Thoracic aorta (tissue), 2 donors: ENCODE data around the gene GABRE. TPM values are rescaled to one million over a fixed set of nuclear protein-coding genes. Genes with fewer than 3 reads are reported as not detected.
"Not testable (repeated sequence)": the region's sequence is repeated elsewhere in the genome, so short reads cannot be mapped to it uniquely, and the experiment has no call there.

ENCODE experiments used
- ATAC-seq: fragments of 150-250 bp; one replicate; pipeline ENCODE4 v1.8.0; 2017; ENCODE audit warnings: low read depth; ENCODE audit not compliant: insufficient number of reproducible peaks, low FRiP score
- DNase-seq: peaks from one replicate; pipeline ENCODE4 v3.0.0-alpha.2; 2020; ENCODE audit warnings: low spot score
- H3K27ac ChIP-seq, 2 donors: fragments of 200-600 bp; sonication (generic); 1 replicate in 1 of 2; 2 replicates in 1 of 2; pipeline ENCODE4 v1.5.1; 2016; ENCODE audit warnings: mild to moderate bottlenecking in 2 of 2, moderate library complexity in 2 of 2
- H3K27me3 ChIP-seq: fragments of 200-600 bp; sonication (generic); replicated peaks from 2 replicates; pipeline ENCODE4 v1.6.0; 2016; ENCODE audit warnings: mild to moderate bottlenecking; ENCODE audit not compliant: insufficient read depth
- H3K36me3 ChIP-seq: fragments of 200-600 bp; sonication (generic); one replicate; pipeline ENCODE4 v1.5.1; 2016
- H3K4me1 ChIP-seq, 2 donors: fragments of 200-600 bp; sonication (generic); 1 replicate in 1 of 2; 2 replicates in 1 of 2; pipeline versions ENCODE4 v1.5.1 to v1.6.0; 2016; ENCODE audit warnings: low read depth in 2 of 2, mild to moderate bottlenecking in 1 of 2; ENCODE audit not compliant: control insufficient read depth in 1 of 2
- H3K4me3 ChIP-seq: fragments of 200-600 bp; sonication (generic); 2 replicates; pipeline ENCODE4 v1.5.1; 2016; ENCODE audit warnings: mild to moderate bottlenecking
- H3K9me3 ChIP-seq: fragments of 200-600 bp; sonication (generic); 2 replicates; pipeline ENCODE4 v1.5.1; 2016
- total RNA-seq, 2 donors: library from RNA; depleted of rRNA; stranded (reverse); fragments of >200 nt; gene quantifications; one replicate each; pipeline versions ENCODE4 v1.1.0 to v1.2.3, GENCODE V29; 2016
- TF ChIP-seq, protein P1 (sequence below): fragments of 200-600 bp; sonication (generic); IDR thresholded peaks from one replicate; pipeline ENCODE4 v1.5.1; 2019; ENCODE audit warnings: antibody characterized with exemption

The GABRE gene
- total RNA-seq, 2 donors from 2014 or later, result 40.9 to 286 TPM

DNA sequence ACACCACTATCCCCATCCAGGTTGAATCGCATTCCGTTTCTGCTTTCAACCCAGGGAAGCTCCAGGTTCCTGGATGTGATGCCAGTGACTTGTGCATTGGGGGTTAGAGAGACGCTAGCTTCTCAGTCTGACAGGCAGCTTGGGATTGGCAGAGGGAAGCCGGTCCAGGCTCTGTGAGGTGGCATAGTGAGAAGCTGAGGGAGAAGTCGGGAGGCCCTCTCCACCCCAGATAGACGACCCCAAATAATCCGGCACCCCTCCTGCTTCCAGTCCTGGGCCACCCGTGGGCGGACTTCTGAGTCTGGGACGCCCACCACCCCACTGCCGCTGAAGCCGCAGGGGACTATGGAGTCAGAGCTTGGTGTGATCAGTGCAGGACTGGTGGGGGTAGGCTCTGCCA, 54.4 kb downstream of the GABRE start:
- no peaks in the 10 kb centered on the region for H3K36me3 ChIP-seq
- no peak overlapping the region for H3K27ac ChIP-seq
- H3K27me3 ChIP-seq, result no peaks in the 10 kb centered on the region
- ATAC-seq, result no peak
- H3K9me3 ChIP-seq, result no peaks in the 10 kb centered on the region
- H3K4me1 ChIP-seq, result no peaks in the 10 kb centered on the region
- TF ChIP-seq, protein P1, sequence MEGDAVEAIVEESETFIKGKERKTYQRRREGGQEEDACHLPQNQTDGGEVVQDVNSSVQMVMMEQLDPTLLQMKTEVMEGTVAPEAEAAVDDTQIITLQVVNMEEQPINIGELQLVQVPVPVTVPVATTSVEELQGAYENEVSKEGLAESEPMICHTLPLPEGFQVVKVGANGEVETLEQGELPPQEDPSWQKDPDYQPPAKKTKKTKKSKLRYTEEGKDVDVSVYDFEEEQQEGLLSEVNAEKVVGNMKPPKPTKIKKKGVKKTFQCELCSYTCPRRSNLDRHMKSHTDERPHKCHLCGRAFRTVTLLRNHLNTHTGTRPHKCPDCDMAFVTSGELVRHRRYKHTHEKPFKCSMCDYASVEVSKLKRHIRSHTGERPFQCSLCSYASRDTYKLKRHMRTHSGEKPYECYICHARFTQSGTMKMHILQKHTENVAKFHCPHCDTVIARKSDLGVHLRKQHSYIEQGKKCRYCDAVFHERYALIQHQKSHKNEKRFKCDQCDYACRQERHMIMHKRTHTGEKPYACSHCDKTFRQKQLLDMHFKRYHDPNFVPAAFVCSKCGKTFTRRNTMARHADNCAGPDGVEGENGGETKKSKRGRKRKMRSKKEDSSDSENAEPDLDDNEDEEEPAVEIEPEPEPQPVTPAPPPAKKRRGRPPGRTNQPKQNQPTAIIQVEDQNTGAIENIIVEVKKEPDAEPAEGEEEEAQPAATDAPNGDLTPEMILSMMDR, result no peak
- no peak for DNase-seq
- no peak overlapping the region for H3K4me3 ChIP-seq

DNA sequence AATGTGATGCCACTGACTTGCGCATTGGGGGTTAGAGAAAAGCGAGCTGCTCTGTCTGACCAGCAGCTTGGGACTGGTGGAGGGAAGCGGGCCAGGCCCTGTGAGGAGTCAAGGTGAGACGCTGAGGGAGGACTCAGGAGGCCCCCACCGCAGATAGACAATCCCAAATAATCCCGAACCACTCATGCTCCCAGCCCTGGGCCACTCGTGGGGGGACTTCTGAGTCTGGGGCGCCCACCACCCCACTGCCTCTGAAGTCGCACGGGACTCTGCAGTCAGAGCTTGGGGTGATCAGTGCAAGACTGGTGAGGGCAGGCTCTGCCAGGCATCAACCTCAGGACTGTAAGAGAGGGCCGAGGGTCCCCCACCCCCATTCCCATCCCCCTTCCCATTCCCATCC, 54.9 kb downstream of the GABRE start:
- H3K27me3 ChIP-seq, result no peaks in the 10 kb centered on the region
- TF ChIP-seq, protein P1, result no peak
- H3K4me3 ChIP-seq, result no peak overlapping the region
- no peak overlapping the region for H3K27ac ChIP-seq
- no peak for ATAC-seq
- H3K4me1 ChIP-seq, result no peaks in the 10 kb centered on the region
- H3K36me3 ChIP-seq, result no peaks in the 10 kb centered on the region
- no peaks in the 10 kb centered on the region for H3K9me3 ChIP-seq
- no peak for DNase-seq

DNA sequence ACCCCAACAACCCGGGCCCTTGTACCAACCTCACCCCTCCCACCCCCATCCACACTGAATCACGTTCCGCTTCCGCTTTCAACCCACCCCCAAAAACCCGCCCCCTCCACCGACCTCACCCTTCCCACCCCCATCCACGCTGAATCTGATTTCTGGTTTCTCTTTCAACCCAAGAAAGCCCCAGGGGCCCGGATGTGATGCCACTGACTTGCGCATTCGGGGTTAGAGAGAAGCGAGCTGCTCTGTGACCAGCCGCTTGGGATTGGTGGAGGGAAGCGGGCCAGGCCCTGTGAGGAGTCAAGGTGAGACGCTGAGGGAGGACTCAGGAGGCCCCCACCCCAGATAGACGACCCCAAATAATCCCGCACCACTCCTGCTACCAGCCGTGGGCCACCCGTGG, 55.7 kb downstream of the GABRE start:
- H3K4me3 ChIP-seq, H3K27me3 ChIP-seq, H3K27ac ChIP-seq, H3K36me3 ChIP-seq, H3K9me3 ChIP-seq, H3K4me1 ChIP-seq, DNase-seq, ATAC-seq: not testable (repeated sequence)

DNA sequence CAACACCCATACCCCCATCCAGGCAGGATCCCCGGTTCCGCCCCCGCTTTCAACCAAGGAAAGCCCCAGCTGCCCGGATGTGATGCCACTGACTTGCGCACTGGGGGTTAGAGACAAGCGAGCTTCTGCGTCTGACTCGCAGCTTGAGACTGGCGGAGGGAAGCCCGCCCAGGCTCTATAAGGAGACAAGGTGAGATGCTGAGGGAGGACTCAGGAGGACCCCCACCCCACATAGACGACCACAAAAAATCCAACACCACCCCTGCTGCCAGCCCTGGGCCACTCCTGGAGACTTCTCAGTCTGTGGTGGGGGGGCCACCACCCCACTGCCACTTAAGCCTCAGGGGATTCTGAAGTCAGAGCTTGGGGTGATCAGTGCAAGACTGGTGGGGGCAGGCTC, 61.7 kb downstream of the GABRE start, which contains the start of gene MAGEA4:
TSS of gene MAGEA4 (plus strand) at position 110 of the 400 bp plus-strand sequence. CDS start 10,776 bp downstream, outside the sequence.
- Histone ChIP-seq H3K4me3 (no peak within 1 kb of the TSS), H3K27me3 (no peaks in the 10 kb centered on the region), H3K27ac (no peak within 1 kb of the TSS), H3K36me3 (no peaks in the 10 kb centered on the region), H3K4me1 (no peaks in the 10 kb centered on the region), H3K9me3 (no peaks in the 10 kb centered on the region)
- DNase-seq, result no peak
- ATAC-seq, result no peak
- TF ChIP-seq, protein P1, result no peak

DNA sequence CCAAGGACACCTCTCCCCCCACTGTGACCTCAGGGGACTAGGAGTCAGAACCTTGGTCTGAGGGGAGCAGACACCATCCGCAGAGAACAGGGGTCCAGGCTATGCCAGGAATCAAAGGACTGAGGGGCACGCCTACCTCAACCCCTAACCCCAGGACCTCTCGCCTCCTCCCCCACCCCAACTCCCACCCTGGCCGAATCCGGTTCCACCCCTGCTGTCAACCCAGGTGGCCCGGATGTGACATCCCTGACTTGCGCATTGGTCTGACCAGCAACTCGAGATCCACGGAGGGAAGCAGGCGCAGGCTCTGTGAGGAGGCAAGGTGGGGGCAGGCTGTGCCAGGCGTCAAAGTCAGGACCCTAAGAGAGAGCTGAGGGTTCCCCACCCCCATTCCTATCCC, 62.3 kb downstream of the GABRE start:
- TF ChIP-seq, protein P1, result no peak
- Histone ChIP-seq H3K4me3 (no peak overlapping the region), H3K27me3 (no peaks in the 10 kb centered on the region), H3K27ac (no peak overlapping the region), H3K9me3 (no peaks in the 10 kb centered on the region), H3K36me3 (no peaks in the 10 kb centered on the region), H3K4me1 (no peaks in the 10 kb centered on the region)
- ATAC-seq, result no peak
- DNase-seq, result no peak

DNA sequence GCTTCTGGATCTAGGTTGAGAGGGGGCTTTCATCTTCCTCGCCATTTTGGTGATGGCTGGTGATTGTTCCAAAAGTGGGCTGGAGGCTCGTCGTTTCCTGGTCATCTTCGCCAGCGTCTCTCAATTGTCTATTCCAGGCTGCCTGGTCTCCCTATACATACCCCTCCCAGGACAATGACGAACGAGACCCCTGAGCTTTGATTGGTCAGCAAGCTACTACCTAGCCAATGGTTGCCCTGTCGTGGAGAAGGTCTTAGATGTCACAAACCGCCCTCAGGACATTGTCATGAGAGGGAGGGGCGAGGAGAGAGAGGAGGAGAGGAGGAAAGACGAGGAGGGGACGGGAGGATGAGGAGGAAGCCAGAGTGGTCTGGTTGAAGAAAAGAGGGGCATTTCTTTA, 69.5 kb downstream of the GABRE start:
- no peaks in the 10 kb centered on the region for H3K4me1 ChIP-seq
- no peaks in the 10 kb centered on the region for H3K27me3 ChIP-seq
- TF ChIP-seq, protein P1, result no peak
- H3K4me3 ChIP-seq, result no peak overlapping the region
- H3K36me3 ChIP-seq, result no peaks in the 10 kb centered on the region
- DNase-seq (no peak), ATAC-seq (no peak)
- no peak overlapping the region for H3K27ac ChIP-seq
- no peaks in the 10 kb centered on the region for H3K9me3 ChIP-seq
